Stimulated activated CD4-positive, alpha-beta T cell treated with anti-CD3 and anti-CD28 coated beads, Interleukin-1b, Interleukin-23, amount 100 ng/mL, for 1 hour (primary cell): ENCODE measurements around the gene KIAA1755.
"Not testable (repeated sequence)": the region's sequence is repeated elsewhere in the genome, so short reads cannot be mapped to it uniquely, and the experiment has no call there.

Source experiments
- DNase-seq, 2 donors: peaks; one replicate each; pipeline ENCODE4 v3.0.0-alpha.2; 2020; ENCODE audit warnings: low read depth in 2 of 2

The KIAA1755 gene

DNA sequence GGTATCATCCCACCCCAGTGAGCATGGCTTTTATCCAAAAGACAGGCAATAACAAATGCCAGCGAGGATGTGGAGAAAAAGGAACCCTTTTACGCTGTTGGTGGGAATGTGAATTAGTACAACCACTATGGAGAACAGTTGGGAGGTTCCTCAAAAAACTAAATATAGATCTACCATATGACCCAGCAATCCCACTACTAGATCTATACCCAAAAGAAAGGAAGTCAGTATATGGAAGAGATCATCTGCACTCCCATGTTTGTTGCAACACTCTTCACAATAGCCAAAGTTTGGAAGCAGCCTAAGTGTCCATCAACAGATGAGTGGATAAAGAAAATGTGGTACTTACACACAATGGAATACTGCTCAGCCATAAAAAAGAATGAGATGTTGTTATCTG lies 5.9 kb upstream of the KIAA1755 start:
- DNase-seq, result no peak

- DNase-seq, result no peak
Observed at GRCh38 chr20:38262931-38263330, 2.4 kb upstream of the KIAA1755 start.

DNA sequence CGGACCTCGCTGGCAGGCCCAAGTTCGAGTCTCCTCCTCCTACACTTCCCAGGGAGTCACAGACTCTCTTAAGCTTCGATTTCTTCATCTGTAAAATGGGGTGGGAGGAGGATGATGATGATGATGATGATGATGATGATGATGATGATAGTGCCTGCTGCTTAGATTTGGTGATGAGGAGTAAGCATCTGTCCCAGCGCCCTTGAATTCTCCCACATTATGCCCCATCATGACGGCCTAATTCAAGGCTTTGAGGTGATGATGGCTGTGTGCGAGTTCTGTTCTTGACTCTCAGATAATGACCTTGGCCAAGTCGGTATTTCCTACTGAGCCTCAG lies 487 bp upstream of the KIAA1755 start:
- no peak for DNase-seq

DNA sequence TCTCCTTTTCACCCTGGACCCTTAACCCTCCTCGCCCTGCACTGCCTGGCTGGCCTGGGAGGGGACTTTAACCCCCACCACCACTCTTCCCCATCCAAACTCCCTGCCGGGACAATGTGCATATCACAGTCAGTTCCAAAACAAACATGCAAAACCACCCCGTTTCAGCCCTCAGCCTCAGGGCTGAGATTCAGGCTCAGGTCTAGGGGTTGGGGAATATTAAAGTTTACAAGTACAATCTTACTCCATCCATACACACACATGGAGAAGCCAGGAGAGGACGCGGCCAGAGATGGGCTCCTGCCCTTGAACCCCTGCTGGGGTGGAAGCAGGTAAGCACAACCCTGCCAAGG lies 534 bp downstream of the KIAA1755 start:
- no peak for DNase-seq

- no peak for DNase-seq
Observed at GRCh38 chr20:38258545-38259215, 1.9 kb downstream of the KIAA1755 start.

- no peak for DNase-seq
Observed at GRCh38 chr20:38256966-38257365, 3.6 kb downstream of the KIAA1755 start.

GRCh38 chr20:38256021-38256420 lies 4.5 kb downstream of the KIAA1755 start:
- no peak for DNase-seq

GRCh38 chr20:38255393-38255792 lies 5.1 kb downstream of the KIAA1755 start:
- no peak for DNase-seq

GRCh38 chr20:38254621-38255020 lies 5.9 kb downstream of the KIAA1755 start:
- not testable (repeated sequence) for DNase-seq

DNA sequence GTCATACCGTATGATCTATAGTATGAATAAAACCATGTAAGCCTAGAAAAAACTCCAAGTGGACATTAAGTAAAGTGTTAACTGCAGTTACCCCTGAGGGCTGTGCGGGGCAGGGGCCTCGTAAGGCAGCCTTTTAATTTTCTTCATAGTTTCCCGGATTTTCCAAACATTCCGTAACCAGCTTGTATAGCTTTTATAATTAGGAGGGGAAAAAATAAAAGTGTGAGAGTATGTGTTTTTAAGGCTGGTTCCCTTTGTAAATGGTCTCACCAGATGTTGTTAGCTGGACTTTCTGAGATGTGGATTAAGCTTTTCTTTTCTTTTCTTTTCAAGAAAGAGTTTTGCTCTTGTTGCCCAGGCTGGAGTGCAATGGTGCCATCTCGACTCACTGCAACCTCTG lies 7.0 kb downstream of the KIAA1755 start:
- no peak for DNase-seq

GRCh38 chr20:38252292-38253288 lies 7.9 kb downstream of the KIAA1755 start:
- no peak for DNase-seq

GRCh38 chr20:38251441-38251840 lies 9.1 kb downstream of the KIAA1755 start:
- not testable (repeated sequence) for DNase-seq

DNA sequence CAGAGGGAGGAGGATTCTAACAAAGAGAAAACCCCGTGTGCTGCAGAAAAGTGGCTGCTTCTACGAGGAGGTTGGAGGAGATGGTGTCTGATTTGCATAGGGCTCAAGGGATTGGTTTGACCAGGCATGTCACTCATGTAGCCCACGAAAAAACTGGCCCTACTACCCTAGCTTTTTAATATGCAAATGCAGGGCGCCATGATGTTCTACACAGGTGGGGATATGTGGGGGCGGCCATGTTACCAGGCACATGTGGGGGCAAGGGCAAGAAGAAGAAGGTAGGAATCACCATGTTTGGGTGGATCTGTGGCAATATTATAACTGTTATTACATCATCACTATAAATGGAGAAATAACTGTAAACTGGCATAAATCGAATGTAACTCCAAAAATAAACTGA lies 9.9 kb downstream of the KIAA1755 start:
- no peak for DNase-seq

DNA sequence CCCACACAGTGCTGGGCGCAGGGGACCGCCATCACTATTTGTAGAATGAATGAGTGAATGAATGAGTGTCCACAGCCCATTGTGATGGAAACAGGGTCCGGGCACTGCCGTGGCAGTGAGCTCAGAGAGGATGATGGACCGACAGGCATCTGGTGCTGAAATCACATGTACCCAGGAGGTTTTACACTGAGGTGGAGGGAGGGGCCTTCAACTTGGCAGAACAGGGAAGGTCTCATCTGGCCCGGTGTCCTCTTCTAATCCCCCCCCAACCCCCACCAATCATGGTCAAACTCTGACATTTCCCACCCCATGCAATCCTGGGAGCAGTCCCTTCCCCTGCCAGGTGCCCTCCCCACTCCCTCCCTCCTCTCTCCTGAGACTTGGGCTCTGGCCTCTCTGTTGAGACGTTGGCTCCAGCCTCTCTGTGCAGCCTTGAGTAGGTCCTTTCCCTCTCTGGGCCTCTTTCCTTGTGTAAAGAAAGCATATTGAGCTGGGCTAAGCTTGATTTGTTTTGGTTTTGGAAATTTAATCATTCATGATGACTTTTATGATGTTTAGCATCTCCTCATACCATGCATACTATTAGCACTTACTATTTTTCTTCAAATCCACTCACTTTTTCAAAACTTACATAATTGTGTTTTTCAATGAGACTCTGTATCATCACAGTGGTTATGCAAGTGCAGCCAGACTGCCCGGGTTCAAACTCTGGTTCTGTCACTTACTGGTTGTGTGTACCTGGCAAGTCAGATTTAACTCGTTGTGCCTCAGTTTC lies 10.8 kb downstream of the KIAA1755 start:
- no peak for DNase-seq

DNA sequence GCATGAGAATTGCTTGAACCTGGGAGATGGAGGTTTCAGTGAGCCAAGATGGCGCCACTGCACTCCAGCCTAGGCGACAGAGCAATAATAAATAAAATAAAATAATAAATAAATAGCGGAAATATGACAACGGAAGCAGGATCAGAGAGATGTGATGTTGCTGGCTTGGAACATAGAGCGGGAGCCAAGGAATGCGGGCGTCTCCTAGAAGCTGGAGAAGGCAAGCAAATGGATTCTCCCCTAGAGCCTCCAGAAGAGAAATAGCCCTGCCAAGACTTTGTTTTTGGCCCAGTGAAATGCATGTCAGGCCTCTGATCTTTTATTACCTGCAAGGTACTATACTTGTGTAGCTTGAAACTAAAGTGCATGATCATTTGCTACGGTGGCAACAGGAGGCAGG lies 12.4 kb downstream of the KIAA1755 start:
- DNase-seq, result no peak

DNA sequence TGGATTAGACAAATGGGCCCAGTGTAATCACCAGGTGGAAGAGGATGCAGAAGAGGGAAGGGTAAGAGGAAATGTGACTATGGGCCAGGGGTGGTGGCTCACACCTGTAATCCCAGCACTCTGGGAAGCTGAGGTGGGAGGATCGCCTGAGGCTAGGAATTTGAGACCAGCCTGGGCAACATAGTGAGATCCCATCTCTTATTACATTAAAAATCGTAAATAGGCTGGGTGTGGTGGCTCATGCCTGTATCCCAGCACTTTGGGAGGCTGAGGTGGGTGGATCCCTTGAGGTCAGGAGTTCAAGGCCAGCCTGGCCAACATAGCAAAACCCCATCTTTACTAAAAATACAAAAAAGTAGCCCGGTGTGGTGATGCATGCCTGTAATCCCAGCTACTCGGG lies 12.8 kb downstream of the KIAA1755 start:
- not testable (repeated sequence) for DNase-seq

- DNase-seq, result no peak
Observed at GRCh38 chr20:38247166-38247509, 13.4 kb downstream of the KIAA1755 start.

DNA sequence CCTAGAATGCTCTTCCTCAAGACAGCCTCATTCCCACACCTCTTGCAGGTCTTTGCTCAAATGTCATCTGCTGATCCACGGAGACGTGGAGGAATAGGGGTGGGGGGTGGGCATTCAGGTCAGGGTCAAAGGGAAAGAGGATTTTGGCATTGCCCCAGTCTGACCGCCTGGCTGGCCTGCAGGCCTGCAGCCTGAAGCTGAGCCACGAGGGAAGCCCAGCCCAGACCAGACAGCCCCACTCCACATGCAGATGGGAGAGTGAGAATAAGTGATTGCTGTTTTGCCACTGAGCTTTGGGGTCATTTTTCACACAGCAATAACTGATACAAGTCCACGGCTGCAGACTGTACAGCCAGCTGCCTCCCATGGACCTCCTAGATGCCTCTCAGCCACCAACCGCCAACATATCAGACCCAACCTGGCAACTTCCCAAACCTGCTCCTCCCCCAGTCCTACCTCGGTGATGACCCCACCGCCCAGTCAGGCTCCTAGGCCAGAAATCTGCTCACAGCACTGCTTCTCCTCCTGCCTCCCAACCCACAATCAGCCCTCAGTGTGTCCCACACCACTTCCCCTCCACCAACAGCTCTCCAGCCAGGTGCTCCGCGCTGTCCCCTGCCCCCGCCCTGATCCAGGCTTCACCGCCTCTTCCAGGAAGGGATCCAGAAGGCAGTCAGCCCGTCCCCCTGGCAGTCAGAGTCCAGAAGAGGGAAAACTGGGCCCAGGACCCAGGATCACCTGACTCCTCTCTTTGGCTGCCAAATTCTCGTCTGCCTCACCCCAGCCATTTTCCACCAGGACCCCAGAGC lies 14.0 kb downstream of the KIAA1755 start:
- no peak for DNase-seq

GRCh38 chr20:38245753-38246152 lies 14.8 kb downstream of the KIAA1755 start:
- DNase-seq, result no peak

- no peak for DNase-seq
Observed at GRCh38 chr20:38243709-38244020, 16.9 kb downstream of the KIAA1755 start.

- DNase-seq, result no peak
Observed at GRCh38 chr20:38242848-38243708, 17.5 kb downstream of the KIAA1755 start.
